Activated T-helper 1 cell treated with anti-CD3 and anti-CD28 coated beads, Interleukin-12 subunit alpha, Interleukin-12 subunit beta, Interleukin-2, Interleukin-4 antibody, amounts not matched to agents 30 ng/mL and 10 ng/mL and 1 ng/mL, durations not matched to agents 14 hours and 24 hours and 36 hours (primary cell): ENCODE results near the gene IL1RAPL2. TPM values are rescaled to one million over a fixed set of nuclear protein-coding genes. Genes with fewer than 3 reads are reported as not detected.
"Not testable (repeated sequence)": the region's sequence is repeated elsewhere in the genome, so short reads cannot be mapped to it uniquely, and the experiment has no call there.

Source experiments
- DNase-seq: peaks from one replicate; pipeline ENCODE4 v3.0.0; 2021; ENCODE audit warnings: low spot score
- H3K27ac Mint-ChIP-seq: one replicate; pipeline ENCODE4 v1.8.0; 2021; ENCODE audit warnings: mild to moderate bottlenecking, mixed read lengths
- H3K27me3 Mint-ChIP-seq: one replicate; pipeline ENCODE4 v1.8.0; 2022; ENCODE audit warnings: mild to moderate bottlenecking, moderate library complexity, mixed read lengths; ENCODE audit not compliant: insufficient read depth
- H3K36me3 Mint-ChIP-seq: one replicate; pipeline ENCODE4 v1.8.0; 2021; ENCODE audit warnings: low read depth, mixed read lengths
- H3K4me1 Mint-ChIP-seq: one replicate; pipeline ENCODE4 v1.8.0; 2021; ENCODE audit warnings: low read depth, mixed read lengths
- H3K4me3 Mint-ChIP-seq: one replicate; pipeline ENCODE4 v1.8.0; 2021; ENCODE audit warnings: mild to moderate bottlenecking, moderate library complexity, mixed read lengths
- H3K9me3 Mint-ChIP-seq: one replicate; pipeline ENCODE4 v1.8.0; 2021; ENCODE audit warnings: mixed read lengths
- intact Hi-C: fragments of 100-400 bp; cut with micrococcal nuclease; formaldehyde crosslinking; loops from one replicate; pipeline ENCODE4 v1.15.1; 2024
- total RNA-seq: library from RNA; stranded (reverse); gene quantifications from 2 replicates; pipeline ENCODE4 v1.2.3, GENCODE V29; 2022

The IL1RAPL2 gene
- total RNA-seq, 1 donor from 2014 or later: not detected

- no peak overlapping the region for H3K27ac Mint-ChIP-seq
- H3K36me3 Mint-ChIP-seq: no peaks in the 10 kb centered on the region
- DNase-seq: no peak
- H3K4me1 Mint-ChIP-seq: no peaks in the 10 kb centered on the region
- no peaks in the 10 kb centered on the region for H3K27me3 Mint-ChIP-seq
- H3K9me3 Mint-ChIP-seq: no peaks in the 10 kb centered on the region
- intact Hi-C loops: no loop called here
- no peak overlapping the region for H3K4me3 Mint-ChIP-seq
These were observed 75.2 kb downstream of the IL1RAPL2 start for GRCh38 chrX:104641176-104641575.

- intact Hi-C loops: no loop called here
- Mint-ChIP-seq H3K4me1 (no peaks in the 10 kb centered on the region), H3K4me3 (no peak overlapping the region), H3K36me3 (no peaks in the 10 kb centered on the region), H3K27ac (no peak overlapping the region), H3K9me3 (no peaks in the 10 kb centered on the region), H3K27me3 (no peaks in the 10 kb centered on the region)
- DNase-seq: no peak
These were observed 81.1 kb downstream of the IL1RAPL2 start for GRCh38 chrX:104647084-104647483.

- no peak overlapping the region for H3K27ac Mint-ChIP-seq
- no peak for DNase-seq
- H3K4me1 Mint-ChIP-seq: no peaks in the 10 kb centered on the region
- H3K27me3 Mint-ChIP-seq: no peaks in the 10 kb centered on the region
- H3K4me3 Mint-ChIP-seq: no peak overlapping the region
- no peaks in the 10 kb centered on the region for H3K9me3 Mint-ChIP-seq
- intact Hi-C loops: no loop called here
- H3K36me3 Mint-ChIP-seq: no peaks in the 10 kb centered on the region
These were observed 93.2 kb downstream of the IL1RAPL2 start for GRCh38 chrX:104659005-104659744.

- Mint-ChIP-seq H3K36me3 (no peaks in the 10 kb centered on the region), H3K27me3 (no peaks in the 10 kb centered on the region), H3K27ac (no peak overlapping the region), H3K4me3 (no peak overlapping the region), H3K9me3 (no peaks in the 10 kb centered on the region), H3K4me1 (no peaks in the 10 kb centered on the region)
- DNase-seq: no peak
- intact Hi-C loops: no loop called here
These were observed 94.1 kb downstream of the IL1RAPL2 start for GRCh38 chrX:104660092-104660491.

GRCh38 chrX:104662694-104663093 is 96.7 kb downstream of the IL1RAPL2 start:
- Mint-ChIP-seq H3K27ac (no peak overlapping the region), H3K4me3 (no peak overlapping the region), H3K4me1 (no peaks in the 10 kb centered on the region), H3K27me3 (no peaks in the 10 kb centered on the region), H3K9me3 (no peaks in the 10 kb centered on the region), H3K36me3 (no peaks in the 10 kb centered on the region)
- intact Hi-C loops: no loop called here
- DNase-seq: no peak

GRCh38 chrX:104665691-104666090 is 99.7 kb downstream of the IL1RAPL2 start:
- no peaks in the 10 kb centered on the region for H3K9me3 Mint-ChIP-seq
- H3K4me1 Mint-ChIP-seq: no peaks in the 10 kb centered on the region
- intact Hi-C loops: no loop called here
- no peaks in the 10 kb centered on the region for H3K27me3 Mint-ChIP-seq
- DNase-seq: no peak
- no peaks in the 10 kb centered on the region for H3K36me3 Mint-ChIP-seq
- H3K27ac Mint-ChIP-seq: no peak overlapping the region
- H3K4me3 Mint-ChIP-seq: no peak overlapping the region

GRCh38 chrX:104668550-104668949 is 102.6 kb downstream of the IL1RAPL2 start:
- intact Hi-C loops: no loop called here
- no peak for DNase-seq

GRCh38 chrX:104669063-104669462 is 103.1 kb downstream of the IL1RAPL2 start:
- Mint-ChIP-seq H3K27me3 (no peaks in the 10 kb centered on the region), H3K27ac (no peak overlapping the region), H3K9me3 (no peaks in the 10 kb centered on the region), H3K4me1 (no peaks in the 10 kb centered on the region), H3K36me3 (no peaks in the 10 kb centered on the region), H3K4me3 (no peak overlapping the region)
- no peak for DNase-seq
- intact Hi-C loops: no loop called here

More at GRCh38 chrX:104668550-104668949, 102.6 kb downstream of the IL1RAPL2 start:
- Mint-ChIP-seq H3K27me3 (no peaks in the 10 kb centered on the region), H3K4me1 (no peaks in the 10 kb centered on the region), H3K36me3 (no peaks in the 10 kb centered on the region), H3K27ac (no peak overlapping the region), H3K9me3 (no peaks in the 10 kb centered on the region), H3K4me3 (no peak overlapping the region)

- Mint-ChIP-seq H3K27me3 (no peaks in the 10 kb centered on the region), H3K4me3 (no peak overlapping the region), H3K9me3 (no peaks in the 10 kb centered on the region), H3K36me3 (no peaks in the 10 kb centered on the region), H3K27ac (no peak overlapping the region), H3K4me1 (no peaks in the 10 kb centered on the region)
- no peak for DNase-seq
- intact Hi-C loops: no loop called here
These were observed 104.1 kb downstream of the IL1RAPL2 start for GRCh38 chrX:104670051-104670450.

- H3K4me1 Mint-ChIP-seq, intact Hi-C loops, DNase-seq, H3K27ac Mint-ChIP-seq, H3K9me3 Mint-ChIP-seq, H3K36me3 Mint-ChIP-seq, H3K4me3 Mint-ChIP-seq, H3K27me3 Mint-ChIP-seq: not testable (repeated sequence)
These were observed 111.5 kb downstream of the IL1RAPL2 start for GRCh38 chrX:104677517-104677916.

GRCh38 chrX:104679175-104679574 is 113.2 kb downstream of the IL1RAPL2 start:
- H3K4me1 Mint-ChIP-seq: no peaks in the 10 kb centered on the region
- no peaks in the 10 kb centered on the region for H3K36me3 Mint-ChIP-seq
- H3K9me3 Mint-ChIP-seq: no peaks in the 10 kb centered on the region
- H3K27ac Mint-ChIP-seq: no peak overlapping the region
- no peak for DNase-seq
- no peak overlapping the region for H3K4me3 Mint-ChIP-seq
- intact Hi-C loops: no loop called here
- no peaks in the 10 kb centered on the region for H3K27me3 Mint-ChIP-seq

GRCh38 chrX:104681214-104681613 is 115.2 kb downstream of the IL1RAPL2 start:
- DNase-seq: no peak
- H3K27me3 Mint-ChIP-seq: no peaks in the 10 kb centered on the region
- no peaks in the 10 kb centered on the region for H3K9me3 Mint-ChIP-seq
- intact Hi-C loops: no loop called here
- H3K27ac Mint-ChIP-seq: no peak overlapping the region
- no peaks in the 10 kb centered on the region for H3K36me3 Mint-ChIP-seq
- H3K4me3 Mint-ChIP-seq: no peak overlapping the region
- no peaks in the 10 kb centered on the region for H3K4me1 Mint-ChIP-seq

- Mint-ChIP-seq H3K9me3 (no peaks in the 10 kb centered on the region), H3K27me3 (no peaks in the 10 kb centered on the region), H3K27ac (no peak overlapping the region), H3K4me3 (no peak overlapping the region), H3K36me3 (no peaks in the 10 kb centered on the region), H3K4me1 (no peaks in the 10 kb centered on the region)
- no peak for DNase-seq
- intact Hi-C loops: no loop called here
These were observed 118.1 kb downstream of the IL1RAPL2 start for GRCh38 chrX:104684077-104684476.

- intact Hi-C loops: no loop called here
- Mint-ChIP-seq H3K4me1 (no peaks in the 10 kb centered on the region), H3K36me3 (no peaks in the 10 kb centered on the region), H3K9me3 (no peaks in the 10 kb centered on the region), H3K4me3 (no peak overlapping the region), H3K27me3 (peaks cover 2% of the 10 kb centered on the region), H3K27ac (no peak overlapping the region)
- DNase-seq: no peak
These were observed 129.6 kb downstream of the IL1RAPL2 start for GRCh38 chrX:104695593-104695992.
